HG02840 (cell line): ENCODE data around the gene ITGA5.

Source experiments
- ATAC-seq: cut with Tn5 transposase; IDR thresholded peaks from one replicate; pipeline ENCODE4 v1.9.1; 2021; ENCODE audit warnings: mild to moderate bottlenecking, moderate library complexity, moderate number of reproducible peaks; ENCODE audit not compliant: unreplicated experiment, low FRiP score

ITGA5 gene

GRCh38 chr12:54392485-54393206 lies 26.4 kb downstream of the ITGA5 start:
- no peak for ATAC-seq

- no peak for ATAC-seq
Observed at GRCh38 chr12:54390668-54391551, 28.2 kb downstream of the ITGA5 start.

- no peak for ATAC-seq
Observed at GRCh38 chr12:54390176-54390667, 28.8 kb downstream of the ITGA5 start.

GRCh38 chr12:54389607-54390175 lies 29.4 kb downstream of the ITGA5 start:
- ATAC-seq = no peak

GRCh38 chr12:54389134-54389508 lies 29.9 kb downstream of the ITGA5 start:
- ATAC-seq = no peak

GRCh38 chr12:54388237-54389133 lies 30.6 kb downstream of the ITGA5 start:
- ATAC-seq = no peak

GRCh38 chr12:54387114-54387467 lies 32.0 kb downstream of the ITGA5 start:
- no peak for ATAC-seq

- no peak for ATAC-seq
Observed at GRCh38 chr12:54386403-54387113, 32.5 kb downstream of the ITGA5 start.

GRCh38 chr12:54385251-54385914 lies 33.7 kb downstream of the ITGA5 start:
- ATAC-seq = peak; percentile 56

- no peak for ATAC-seq
Observed at GRCh38 chr12:54384591-54385041, 34.5 kb downstream of the ITGA5 start, which contains the start of gene ZNF385A. Gene ZNF385A (minus strand): TSS chr12:54384733. CDS start chr12:54384514, 219 bp downstream.

GRCh38 chr12:54383041-54383609 lies 35.9 kb downstream of the ITGA5 start:
- ATAC-seq = no peak

- no peak for ATAC-seq
Observed at GRCh38 chr12:54381136-54381535, 37.9 kb downstream of the ITGA5 start.

- ATAC-seq = no peak
Observed at GRCh38 chr12:54379398-54380201, 39.5 kb downstream of the ITGA5 start.

GRCh38 chr12:54378796-54379397 lies 40.2 kb downstream of the ITGA5 start:
- no peak for ATAC-seq

GRCh38 chr12:54377797-54378515 lies 41.1 kb downstream of the ITGA5 start:
- no peak for ATAC-seq

- ATAC-seq = no peak
Observed at GRCh38 chr12:54377007-54377406, 42.1 kb downstream of the ITGA5 start.

- no peak for ATAC-seq
Observed at GRCh38 chr12:54376596-54376995, 42.5 kb downstream of the ITGA5 start.
